NOMO-1 treated with dmso at 0.1 percent for 144 hours (cell line): Measurements from ENCODE around the gene PPP2R2B.

Experiments
- DNase-seq: peaks from one replicate; lab custom pipeline; 2025; ENCODE audit not compliant: unreplicated experiment; lab: John Stamatoyannopoulos, UW

Gene PPP2R2B

GRCh38 chr5:146888351-146888978, 9.9 kb upstream of the PPP2R2B start:
- DNase-seq = no peak

GRCh38 chr5:146884066-146884626, 5.6 kb upstream of the PPP2R2B start:
- no peak for DNase-seq

- no peak for DNase-seq
These were observed 5.0 kb upstream of the PPP2R2B start for GRCh38 chr5:146883511-146883910.

DNA sequence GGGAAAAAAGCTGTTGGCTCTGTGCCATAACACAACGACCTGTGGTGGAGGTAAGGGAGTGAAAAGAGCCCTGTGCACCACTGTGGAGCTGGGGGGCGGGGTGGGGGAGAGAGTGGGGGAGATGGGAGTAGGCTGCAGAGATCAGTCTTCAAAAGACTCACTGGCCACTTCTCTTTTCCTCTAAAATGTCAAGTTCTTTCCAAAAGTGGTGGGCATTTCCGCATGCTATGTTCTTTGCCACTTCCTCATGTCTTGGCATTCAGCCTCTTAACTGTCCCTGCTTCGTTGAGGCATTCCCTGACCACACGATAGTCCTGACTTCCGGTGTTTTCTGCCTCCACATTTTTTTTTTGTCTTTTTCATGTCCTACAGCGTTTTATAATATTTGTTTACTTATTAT, 2.4 kb upstream of the PPP2R2B start:
- DNase-seq = no peak

GRCh38 chr5:146877783-146878475, 628 bp downstream of the PPP2R2B start:
- DNase-seq = no peak

- no peak for DNase-seq
These were observed 1.3 kb downstream of the PPP2R2B start for GRCh38 chr5:146877178-146877681.

- DNase-seq = no peak
These were observed 5.2 kb downstream of the PPP2R2B start for GRCh38 chr5:146873186-146873917.

GRCh38 chr5:146872188-146872587, 6.4 kb downstream of the PPP2R2B start:
- DNase-seq = no peak

- DNase-seq = no peak
These were observed 10.4 kb downstream of the PPP2R2B start for GRCh38 chr5:146867996-146868708.

DNA sequence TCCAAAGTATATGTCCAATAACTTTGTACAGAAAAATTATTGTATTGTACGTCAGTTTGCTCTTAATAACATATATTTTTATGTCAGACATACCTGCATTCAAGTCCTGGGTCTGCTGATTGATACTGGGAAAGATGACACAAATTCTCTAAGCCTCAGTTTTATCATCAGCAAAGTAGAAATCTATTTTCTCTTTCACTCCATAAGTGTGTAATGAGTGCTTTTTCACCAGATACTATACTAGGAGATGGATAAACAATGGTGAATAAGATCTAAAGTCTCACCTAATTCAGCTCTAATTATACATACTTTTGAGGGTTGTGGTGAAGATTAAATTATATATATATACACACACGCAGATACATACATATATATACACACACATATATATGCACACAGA, 12.3 kb downstream of the PPP2R2B start:
- DNase-seq = no peak

DNA sequence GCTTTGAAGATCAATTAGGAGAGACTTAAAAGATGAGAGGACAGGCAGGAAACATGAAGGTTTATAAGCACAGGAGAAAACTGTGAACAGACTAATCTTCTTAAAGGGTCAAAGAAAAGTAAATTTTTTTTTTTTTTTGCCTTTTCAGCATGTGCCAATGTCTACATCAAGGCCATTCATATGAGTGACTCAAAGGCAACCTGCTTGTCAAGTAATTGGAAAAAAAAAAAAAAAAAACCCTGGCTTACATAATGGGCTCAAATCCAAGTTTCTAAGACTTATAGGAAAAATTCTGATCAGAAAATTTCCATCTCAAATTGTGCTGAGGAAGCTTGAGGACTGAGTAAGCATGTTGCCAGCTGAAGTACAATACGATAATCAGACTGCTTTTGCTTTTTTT, 15.9 kb downstream of the PPP2R2B start:
- DNase-seq = no peak

DNA sequence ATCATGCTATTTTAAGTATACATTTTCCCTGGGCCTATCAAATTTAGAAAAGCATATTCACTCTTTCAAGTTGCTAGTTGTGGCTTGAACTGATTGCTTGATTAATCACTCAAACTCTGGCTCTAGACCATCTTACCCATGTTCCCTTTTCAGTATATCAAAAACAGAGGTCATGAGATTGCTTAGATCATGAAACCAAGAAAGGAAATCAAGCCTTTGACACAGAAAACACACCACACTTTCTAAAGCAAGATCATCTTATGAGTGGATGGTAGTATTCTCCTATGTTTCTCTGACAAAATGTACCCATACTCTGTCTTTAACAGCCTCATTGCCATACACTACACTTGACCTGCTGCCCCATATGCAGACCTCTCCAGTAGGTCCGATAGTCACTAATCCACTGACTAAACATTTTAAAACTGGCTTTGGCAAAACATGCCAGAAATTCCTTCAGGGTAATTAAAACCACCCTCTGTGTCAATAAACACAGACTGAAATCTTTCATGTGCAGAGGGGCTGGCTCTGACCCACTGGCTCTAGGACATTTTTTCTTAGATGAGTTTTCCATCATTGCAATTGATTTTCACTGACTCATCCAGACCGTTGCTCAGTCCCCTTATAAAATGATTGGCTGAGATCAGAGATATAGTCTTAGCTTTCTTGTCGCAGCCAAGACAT, 18.2 kb downstream of the PPP2R2B start:
- DNase-seq = no peak

- DNase-seq = no peak
These were observed 26.5 kb downstream of the PPP2R2B start for GRCh38 chr5:146852089-146852488.

- no peak for DNase-seq
These were observed 27.4 kb downstream of the PPP2R2B start for GRCh38 chr5:146851133-146851532.

- no peak for DNase-seq
These were observed 28.8 kb downstream of the PPP2R2B start for GRCh38 chr5:146849694-146850303.

GRCh38 chr5:146848133-146848532, 30.4 kb downstream of the PPP2R2B start:
- DNase-seq = no peak

- DNase-seq = no peak
These were observed 38.5 kb downstream of the PPP2R2B start for GRCh38 chr5:146840016-146840415.

DNA sequence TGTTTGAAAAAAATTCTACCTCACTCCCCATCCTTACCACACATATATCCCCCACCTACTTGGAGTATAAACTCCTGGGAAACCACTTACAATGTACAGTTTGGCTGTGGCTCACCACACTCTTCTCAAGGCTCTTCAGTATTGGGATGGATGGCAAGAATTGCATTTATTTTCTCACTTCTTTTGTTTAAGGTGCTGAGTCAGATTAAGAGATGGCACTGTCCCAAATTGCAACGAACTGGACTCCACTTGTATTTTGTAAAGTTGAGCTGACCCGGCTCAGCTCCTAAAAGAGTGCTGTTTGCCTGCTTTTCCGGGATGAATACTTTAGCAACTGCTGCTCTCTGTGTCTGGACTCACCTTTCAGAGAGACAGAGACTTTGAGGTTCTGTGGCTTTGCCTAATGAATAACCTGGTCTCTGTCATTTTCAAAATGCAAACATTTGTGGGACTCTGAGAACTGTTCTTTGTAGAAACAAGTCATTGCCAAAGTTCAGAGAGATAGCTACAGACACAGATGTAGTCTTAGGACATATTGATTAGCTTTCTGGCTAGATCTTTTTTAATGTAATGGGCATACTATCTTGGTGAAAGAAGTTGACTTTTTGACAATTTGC, 42.2 kb downstream of the PPP2R2B start:
- no peak for DNase-seq

DNA sequence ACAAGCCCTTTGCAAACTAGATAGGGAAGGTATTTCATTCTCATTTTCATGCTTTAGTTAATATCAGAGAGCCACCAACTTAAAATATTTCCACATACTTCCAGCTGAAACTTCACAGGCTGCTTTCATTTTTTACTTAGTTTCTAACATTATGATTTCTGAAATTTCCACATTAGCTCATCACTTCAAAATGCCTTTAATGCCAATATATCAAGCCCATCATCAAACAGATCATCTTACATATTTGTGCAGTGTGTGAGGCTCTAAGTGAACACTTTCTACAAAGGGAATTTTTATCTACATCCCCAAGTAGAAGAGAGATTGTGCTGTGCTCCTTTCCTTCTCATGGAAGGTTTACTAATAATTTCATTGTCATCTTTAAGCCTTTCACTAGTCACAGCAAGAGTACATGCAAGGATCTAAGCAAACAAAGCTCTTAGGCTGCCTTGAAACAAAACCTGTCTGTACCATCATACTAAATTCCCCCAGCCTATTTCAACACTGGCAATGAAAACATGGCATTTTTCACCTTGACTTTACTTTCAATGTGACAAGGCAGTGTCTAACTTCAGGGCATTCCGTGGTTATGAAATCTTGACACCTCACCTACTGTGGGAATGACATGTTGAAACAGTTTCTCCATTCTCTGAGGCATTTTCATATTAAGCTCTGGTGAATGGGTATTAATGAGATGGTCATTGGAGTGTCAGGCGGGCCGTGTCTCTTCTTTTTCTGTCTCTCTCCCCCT, 45.4 kb downstream of the PPP2R2B start:
- DNase-seq = no peak
